Epithelial cell of proximal tubule (primary cell): ENCODE measurements around the gene ZC3H13. TPM values are rescaled to one million over a fixed set of nuclear protein-coding genes. Genes with fewer than 3 reads are reported as not detected.

Experiments used
- DNase-seq: peaks from one replicate; pipeline ENCODE4 v3.0.0-alpha.2; 2011; ENCODE audit warnings: low read depth
- H3K4me3 ChIP-seq: 2 replicates; pipeline ENCODE4 v1.5.1; 2011; ENCODE audit warnings: low read depth, mild to moderate bottlenecking, low read length
- CTCF ChIP-seq: conservative IDR thresholded peaks from 2 replicates; pipeline ENCODE4 v1.5.1; 2012; ENCODE audit warnings: low read depth, mild to moderate bottlenecking, low read length
- total RNA-seq: library from RNA; depleted of rRNA; stranded (reverse); fragments of >200 nt; gene quantifications from 2 replicates; pipeline ENCODE4 v1.2.3, GENCODE V29; 2015

The ZC3H13 gene
- total RNA-seq, 1 donor from 2014 or later = 16.9 TPM

- H3K4me3 ChIP-seq = no peak overlapping the region
- DNase-seq = no peak
- no peak for TF ChIP-seq CTCF
Measured at GRCh38 chr13:45907503-45907902, 145.0 kb downstream of the ZC3H13 start.

Other genes with a start within 250 kb of the ZC3H13 start
- gene SIAH3, start 201.0 kb downstream of the ZC3H13 start, total RNA-seq = 0.23 and 0.29 TPM in 2 replicates
- gene CPB2, start 52.3 kb upstream of the ZC3H13 start, total RNA-seq = not detected in 2 replicates
- 7.0 and 24.6 TPM in 2 replicates for gene LCP1, start 129.4 kb upstream of the ZC3H13 start, total RNA-seq
- gene LRRC63, start 159.2 kb upstream of the ZC3H13 start, total RNA-seq = not detected in 2 replicates